ENCODE measurements around the gene MAP7D2. TPM values are rescaled to one million over a fixed set of nuclear protein-coding genes. Genes with fewer than 3 reads are reported as not detected.

Gene MAP7D2
- total RNA-seq, 1 experiment from 2014 or later = 0.03 TPM

DNA sequence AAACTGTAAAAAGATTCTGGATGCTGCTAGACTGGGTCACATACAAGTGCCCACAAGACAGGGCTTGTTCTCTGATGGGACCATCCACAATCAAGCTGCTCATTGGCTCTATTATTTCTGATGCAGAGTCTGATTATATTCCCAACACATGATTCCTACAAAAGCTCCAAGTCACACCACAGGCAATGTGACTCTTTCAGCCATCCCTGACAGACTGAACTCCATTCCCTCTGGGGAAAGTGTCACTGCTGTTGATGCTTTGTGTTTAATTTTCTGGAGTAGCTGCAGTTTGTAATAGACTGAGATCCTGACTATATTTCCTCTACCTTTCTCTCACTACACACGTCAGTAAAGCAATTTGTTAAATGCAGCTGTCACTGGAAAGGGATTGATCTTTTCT is 70.5 kb downstream of the MAP7D2 start:
- no peak for DNase-seq (ENCODE audit: low spot score)

DNA sequence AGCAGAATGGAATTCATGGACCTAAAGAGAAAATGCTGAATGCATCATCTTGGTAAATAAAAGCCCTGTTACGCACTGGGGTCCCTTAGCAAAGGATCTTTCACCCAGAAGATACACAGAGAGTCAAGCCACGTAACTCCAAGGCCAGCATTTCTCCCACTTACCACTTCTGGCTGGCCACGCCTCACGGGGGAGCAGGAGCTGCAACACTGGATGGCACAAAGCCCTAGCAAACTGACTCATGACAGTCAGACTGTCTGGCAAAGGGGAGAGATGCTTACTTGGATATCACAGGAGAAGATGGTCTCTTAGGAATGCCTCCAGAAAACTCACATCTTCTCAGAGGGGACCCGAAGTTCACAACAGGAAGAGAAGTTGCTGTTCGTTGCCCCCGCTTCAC is 74.5 kb downstream of the MAP7D2 start:
- no peak for DNase-seq (ENCODE audit: low spot score)

DNA sequence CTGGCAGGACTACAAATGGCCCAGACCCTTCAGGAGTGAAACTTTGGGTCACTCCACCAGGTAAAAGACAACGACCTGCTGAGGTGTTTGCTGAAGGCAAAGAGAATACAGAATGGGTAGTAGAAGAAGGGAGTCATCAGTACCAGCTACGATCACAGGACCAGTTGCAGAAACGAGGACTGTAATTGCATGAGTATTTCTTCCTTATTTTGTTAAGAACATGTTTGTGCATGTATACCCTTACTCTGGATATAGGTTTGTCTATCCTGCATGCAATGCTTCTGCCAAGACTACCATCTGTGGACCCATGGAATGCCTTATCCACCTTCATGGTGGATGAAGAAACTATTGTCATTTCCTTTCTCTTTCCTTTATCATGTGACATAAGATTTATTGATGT is 77.7 kb downstream of the MAP7D2 start:
- no peak for DNase-seq (ENCODE audit: low spot score)

DNA sequence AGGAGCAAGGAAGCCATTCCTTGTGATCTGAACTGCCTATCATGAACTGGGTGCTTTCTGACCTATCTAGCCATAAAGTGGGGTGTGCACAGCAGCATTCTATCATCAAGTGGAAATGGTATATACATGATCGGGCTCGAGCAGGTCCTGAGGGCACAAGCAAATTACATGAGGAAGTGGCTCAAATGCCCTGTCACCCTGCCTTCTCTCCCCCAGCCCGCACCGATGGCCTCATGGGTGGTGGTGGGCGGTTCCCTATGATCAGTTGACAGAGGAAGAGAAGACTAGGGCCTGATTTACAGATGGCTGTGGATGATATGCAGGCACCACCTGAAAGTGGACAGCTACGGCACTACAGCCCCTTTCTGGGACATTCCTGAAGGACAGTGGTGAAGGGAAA is 79.5 kb downstream of the MAP7D2 start:
- no peak for DNase-seq (ENCODE audit: low spot score)

DNA sequence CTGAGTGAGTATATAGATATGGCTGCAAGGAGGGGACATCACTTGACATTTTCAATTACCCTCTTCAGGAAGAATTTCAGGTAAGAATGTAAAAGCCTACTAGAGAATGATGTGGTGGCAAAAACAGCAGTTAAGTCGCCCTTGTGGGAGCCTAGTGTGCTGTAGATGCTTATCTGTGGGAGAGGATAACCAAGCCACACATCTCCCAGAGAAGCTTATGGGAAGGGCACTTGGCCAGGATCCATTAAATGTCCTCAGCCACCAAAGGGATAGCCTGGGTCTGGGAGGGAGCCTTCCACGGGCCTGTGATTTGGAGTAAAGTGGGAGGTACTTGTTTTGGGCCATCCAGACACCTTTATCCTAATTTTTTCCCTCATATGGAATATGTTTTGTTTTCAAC is 84.5 kb downstream of the MAP7D2 start:
- peak; percentile 39 for DNase-seq (ENCODE audit: low spot score)

DNA sequence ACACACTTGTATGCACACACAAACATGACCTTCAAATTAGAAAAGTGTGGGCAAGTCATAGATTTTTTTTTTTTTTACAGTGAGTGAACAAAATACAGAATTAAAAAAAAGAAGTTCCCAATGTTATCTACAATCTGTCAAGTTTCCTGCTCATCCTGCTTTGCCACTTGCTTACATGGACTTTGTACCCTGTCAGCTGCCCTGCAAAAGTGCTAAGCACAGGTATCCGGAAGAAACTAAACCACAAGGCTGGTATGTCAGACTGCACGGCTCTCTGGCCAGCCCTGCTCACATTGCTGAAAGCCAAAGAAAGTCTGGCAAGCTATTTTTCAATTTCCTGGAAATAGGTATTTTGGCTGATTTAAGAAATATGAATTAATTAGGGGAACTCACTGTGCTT is 87.0 kb downstream of the MAP7D2 start:
- DNase-seq (ENCODE audit: low spot score) = peak; percentile 93

DNA sequence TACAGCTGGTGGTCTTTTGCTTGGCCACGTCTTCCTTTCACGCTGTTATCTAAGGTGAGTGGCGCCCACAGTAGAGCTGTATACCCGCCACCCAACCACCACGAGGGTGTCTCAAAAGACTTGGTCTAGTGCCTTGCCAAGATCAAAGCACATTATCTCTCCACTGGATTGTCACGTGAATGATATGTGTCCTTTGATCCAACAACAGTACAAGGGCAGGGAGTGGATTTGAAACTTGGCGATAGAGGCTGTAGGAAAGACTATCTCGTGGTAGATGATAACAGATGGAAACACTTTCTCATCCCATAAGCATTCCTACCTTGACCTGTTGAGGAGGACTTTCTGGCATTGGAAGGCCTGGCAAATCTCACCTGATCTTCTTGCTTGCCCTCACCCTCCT is 88.1 kb downstream of the MAP7D2 start:
- no peak for DNase-seq (ENCODE audit: low spot score)

DNA sequence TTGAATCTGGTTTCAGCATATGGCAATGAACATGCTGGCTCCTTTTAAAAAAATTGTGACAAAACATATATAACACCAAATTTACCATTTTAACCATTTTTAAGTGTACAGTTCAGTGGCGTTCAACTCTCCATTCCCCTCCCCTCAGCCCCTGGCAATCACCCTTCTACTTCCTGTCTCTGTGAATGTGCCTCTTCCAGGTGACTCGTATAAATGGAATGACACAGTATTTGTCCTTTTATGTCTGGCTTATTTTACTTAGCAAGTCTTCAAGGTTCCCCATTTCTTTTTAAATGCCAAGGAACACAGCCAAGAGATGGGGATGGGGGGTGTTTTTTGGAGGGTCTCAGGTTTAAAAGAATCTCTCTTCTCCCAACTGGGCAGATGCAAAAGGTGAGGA is 90.4 kb downstream of the MAP7D2 start:
- peak; percentile 17 for DNase-seq (ENCODE audit: low spot score)

DNA sequence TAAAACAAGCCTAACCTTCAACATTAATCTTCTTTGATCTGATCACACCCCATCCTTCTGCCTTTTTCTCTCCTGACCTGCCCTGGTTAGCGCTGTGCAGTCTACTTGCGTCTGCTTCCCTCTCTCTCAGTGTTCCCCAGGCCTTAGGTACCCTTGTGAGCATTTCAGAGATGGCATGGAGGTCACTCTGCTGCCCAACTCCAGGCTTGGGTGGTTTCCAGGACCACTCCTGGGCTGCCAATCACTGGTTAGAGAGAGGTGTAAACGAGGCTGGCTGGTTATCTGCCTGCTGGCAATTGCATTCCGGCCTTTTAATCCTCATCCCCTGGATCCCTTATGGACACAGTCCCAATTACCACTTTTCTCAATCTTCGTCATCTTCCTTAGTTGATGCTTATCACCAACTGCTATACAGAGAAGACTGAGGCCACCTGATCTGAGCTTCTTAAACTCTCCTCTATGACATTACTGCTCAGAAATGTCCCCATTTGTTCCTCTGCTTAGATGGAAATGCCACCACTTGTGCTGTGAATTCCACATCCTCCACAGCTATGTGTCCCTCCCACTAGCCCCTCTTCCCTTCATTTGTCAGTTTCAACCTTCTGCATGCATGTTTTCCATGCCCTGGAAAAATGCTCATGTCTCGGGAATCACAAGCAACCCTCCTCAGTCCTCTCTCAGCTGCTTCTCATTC is 96.9 kb downstream of the MAP7D2 start:
- DNase-seq (ENCODE audit: low spot score) = no peak

DNA sequence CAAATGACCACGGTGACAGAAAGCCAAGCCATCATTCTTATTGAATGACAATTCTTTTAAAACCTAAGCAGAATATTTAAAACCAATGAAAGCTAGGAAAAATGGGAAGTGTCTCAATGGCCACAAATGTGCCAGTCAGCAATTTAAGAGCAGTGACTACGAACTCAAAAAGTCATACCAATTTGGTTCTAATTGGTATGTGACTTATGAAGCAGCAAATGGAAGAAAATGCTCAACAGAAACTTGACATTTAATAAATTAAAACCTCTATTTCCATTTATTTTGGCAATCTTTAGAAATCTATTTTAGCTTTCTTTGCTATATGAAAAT is 100.1 kb downstream of the MAP7D2 start:
- no peak for DNase-seq (ENCODE audit: low spot score)

DNA sequence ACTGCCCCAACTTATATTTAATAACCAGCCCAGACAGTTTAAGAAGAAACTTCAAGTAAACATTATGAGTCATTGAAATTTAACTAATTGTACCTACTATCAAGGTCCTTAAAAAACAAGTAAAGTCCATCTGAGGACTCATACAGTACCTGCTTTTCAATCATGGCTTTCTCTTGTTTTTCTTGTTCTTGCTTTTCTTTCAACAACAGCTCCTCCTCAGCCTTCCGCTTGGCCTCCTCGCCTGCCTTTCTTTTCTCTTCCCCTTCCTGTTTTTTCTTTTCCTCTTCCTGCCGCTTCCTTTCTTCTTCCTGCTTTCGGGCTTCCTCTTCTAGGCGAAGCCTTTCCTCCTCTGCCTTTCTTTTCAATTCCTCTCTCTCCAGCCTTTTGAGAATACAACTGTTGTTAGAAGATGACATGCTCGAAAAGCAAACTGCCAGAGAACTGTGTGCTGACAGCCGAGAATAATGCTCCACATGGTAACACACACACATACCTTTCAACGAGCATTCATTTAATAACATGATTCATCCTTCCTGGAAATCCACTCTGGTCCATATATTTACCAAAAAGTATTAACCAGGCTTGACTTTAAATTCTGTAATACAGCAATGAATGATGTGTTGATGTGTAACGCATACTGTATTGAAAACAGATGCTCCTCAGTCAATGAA is 100.6 kb downstream of the MAP7D2 start:
- no peak for DNase-seq (ENCODE audit: low spot score)

DNA sequence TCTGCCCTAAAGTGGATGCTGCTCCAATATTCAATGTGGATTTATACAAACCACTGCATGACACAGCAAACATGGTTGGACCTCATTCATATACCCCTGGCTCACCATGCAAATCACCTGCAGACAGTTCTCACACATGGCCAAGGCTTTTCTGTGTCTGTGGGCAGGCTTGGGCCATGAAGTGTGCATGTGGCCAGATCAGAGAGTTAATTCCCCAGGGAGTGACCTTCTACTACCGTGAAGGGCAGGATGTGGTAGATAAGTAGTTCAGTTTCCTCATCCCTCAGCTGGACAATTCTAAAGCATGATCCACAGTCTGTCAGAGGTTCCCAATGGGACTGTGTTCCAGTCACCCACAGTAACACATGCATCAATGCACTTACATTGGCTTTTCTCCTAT is 101.3 kb downstream of the MAP7D2 start:
- no peak for DNase-seq (ENCODE audit: low spot score)

DNA sequence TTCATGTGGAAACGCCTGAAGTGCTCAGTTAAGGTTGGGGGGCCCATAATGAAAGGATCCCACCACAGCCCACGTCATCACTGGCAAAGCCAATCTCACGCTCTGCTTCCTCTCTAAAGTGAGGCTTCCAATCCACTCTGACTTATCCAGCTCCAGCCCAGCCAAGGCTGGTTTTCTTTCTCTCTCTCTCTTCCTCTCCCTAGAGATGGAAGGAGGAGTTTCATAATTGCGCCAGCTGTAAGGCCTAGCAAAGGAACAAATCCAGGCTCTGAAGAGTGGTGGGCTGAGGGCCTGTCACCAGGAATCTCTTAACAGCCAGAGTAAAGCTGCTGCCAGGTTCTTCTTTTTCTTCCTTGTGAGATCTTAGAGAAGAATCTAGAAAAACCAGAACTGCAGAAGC is 105.1 kb downstream of the MAP7D2 start:
- DNase-seq (ENCODE audit: low spot score) = no peak

DNA sequence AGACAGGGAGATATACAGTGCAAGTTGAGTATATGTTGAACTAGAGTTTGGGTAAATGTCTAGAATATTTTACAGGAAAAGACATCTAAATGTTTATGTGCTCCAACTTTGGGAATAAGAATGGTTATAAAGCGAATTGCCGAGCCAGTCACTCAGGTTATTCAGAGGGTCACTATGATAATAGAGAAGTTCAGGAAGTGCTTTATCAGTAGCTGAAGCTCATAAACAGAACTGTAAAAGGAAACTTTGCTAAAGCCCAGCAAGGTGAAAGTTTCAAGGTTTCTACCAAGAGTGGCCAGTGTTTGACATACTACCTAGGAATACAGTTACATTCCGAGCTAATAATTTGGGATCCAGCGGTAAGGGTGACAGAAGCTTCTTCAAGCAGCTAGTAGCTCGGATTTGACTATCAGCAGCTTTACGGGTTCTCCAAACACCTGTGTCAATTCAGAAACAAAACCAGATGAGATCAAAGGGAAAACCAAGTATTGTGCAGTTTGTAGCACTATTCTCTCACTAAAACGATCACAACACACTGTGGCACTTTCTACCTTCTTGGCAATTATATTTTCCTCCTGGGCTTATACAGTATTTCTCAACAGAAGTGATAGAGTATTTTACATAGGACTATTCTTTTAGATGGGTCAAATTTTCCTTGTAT is 108.6 kb downstream of the MAP7D2 start:
- no peak for DNase-seq (ENCODE audit: low spot score)

DNA sequence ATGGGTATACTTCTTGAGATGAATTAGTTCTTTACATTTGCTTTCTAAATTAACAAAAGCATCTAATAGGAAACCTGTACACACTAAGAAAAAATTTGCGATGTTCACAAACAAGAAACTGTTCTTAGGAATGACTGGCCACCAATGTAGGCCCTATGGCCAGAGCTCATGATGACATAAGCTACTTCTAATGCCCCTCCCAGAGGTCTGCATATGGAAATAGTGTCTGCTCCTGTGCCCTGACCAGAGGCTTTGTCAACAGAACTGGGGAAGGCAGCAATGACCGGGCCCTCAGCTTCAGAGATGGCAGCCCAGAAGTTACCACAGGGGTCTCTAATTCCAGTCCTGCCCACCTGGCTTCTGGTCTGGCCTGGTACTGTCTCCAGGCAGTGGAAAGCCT is 110.8 kb downstream of the MAP7D2 start:
- DNase-seq (ENCODE audit: low spot score) = no peak

DNA sequence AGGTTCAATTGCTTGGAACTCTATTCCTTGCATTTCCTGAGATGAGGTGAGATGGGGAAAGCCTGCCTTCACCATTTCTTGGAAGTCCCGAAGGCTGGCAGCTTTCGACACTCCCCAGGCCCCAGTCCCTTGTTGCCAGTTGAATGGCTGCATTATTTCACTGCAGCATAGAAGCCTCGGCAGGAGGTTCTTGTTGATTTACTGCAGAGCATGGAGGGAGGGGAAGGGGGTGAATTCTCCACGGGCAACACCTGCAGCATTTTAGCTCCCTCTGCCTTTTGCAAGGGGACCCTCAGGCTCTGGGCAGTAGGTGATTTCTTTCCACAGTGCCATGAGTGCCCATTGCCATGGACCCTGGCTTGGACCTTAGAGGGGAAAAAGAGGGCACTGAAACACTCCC is 115.1 kb downstream of the MAP7D2 start:
- no peak for DNase-seq (ENCODE audit: low spot score)

DNA sequence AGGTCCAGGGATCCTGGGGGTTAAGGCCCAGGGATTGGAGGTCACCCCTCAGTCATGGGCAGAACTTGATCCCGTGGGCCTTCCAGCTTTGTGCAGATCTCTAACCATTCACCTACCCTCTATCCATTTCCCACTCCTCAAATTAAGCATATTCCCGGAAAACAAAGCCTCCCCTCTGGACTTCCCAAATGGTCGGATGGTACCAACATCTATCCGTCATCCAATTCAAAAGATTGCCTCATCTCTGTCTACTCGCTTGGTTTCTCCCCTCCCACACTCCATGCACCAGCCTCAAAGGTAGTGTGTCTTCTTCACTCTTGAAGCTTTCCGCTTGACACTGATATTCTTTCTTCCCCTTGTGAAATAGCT is 125.4 kb downstream of the MAP7D2 start:
- DNase-seq (ENCODE audit: low spot score) = no peak

DNA sequence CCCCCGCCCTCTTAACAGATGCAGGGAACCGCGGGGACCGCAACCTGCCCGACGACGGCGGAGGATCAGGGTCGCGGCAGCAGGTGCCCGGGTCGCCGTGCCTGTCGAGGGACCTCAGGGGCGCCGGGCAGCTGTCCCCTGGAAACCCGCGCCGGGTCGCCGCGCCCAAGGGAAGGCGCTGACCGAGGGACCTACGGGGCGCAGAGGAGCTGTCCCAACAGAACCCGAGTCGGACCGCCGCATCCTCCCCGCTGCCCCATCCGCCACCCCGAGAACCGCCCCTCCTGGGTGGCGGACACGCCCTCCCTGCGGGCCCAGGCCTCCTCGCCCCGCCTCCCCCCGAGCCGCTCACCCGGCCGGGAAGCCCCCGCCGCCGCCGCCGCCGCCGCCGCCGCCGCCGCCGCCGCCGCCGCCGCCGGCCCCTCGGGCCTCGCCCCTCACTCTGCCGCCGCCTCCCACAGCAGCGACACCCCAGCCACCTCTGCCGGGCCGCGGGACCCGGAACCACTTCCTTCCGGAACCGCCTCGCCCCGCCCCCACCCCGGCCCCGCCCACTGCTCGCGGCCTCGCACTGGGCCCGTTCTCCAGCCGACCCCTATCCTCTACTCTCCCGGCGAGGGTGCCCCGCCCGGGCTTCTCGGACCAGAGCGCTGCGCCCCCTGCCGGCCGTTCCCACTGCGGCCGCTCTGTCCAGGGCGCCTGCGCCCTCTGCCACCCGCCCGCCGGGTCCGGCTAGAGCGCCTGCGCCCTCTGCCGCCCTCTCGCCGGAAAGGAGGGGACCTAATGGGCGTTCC is 126.0 kb downstream of the MAP7D2 start, which contains the start of gene BCLAF3:
Gene BCLAF3, minus strand, starts transcription at position 506 of the 794 bp plus-strand sequence. CDS start 20,797 bp downstream, outside the sequence.
- DNase-seq (ENCODE audit: low spot score) = peak; percentile 96

DNA sequence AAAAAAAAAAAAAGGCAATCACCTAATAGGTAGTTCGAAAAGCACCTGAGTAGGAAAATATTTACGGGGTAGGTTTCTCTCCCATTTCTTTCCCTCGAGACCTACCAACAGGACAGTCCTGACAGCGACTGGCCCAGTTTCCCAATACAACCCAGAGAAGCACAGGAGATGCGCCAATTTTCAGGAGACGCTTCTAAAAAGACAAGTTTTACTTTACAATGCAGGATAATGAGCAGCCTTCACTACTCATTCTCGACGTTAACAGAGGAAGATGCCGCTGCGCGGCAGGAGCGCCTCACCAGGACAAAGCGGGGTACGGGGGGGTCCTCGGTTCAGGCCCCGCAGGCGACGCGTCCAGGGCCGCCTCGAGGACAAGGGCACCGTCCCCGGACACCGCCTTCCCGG is 126.6 kb downstream of the MAP7D2 start:
- DNase-seq (ENCODE audit: low spot score) = peak; percentile 45

DNA sequence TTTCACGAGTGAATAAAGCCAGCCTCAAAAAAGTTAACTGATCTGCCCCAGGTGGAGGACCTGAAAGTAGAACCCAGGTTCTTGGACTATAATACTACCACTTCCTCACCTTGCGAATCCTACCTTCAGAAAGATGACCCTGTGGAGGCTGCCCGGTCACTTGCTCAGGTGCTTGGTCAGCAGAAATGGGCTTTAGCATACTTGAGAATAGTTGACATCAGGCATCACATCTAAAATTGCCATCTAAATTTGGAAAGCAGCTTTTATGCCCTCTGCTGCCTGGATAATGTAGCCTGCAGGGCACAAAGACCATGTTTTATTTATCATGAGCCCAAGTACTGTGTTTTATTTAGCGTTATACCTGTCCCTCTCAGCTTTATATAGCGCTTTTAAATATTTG is 128.9 kb downstream of the MAP7D2 start:
- DNase-seq (ENCODE audit: low spot score) = no peak

DNA sequence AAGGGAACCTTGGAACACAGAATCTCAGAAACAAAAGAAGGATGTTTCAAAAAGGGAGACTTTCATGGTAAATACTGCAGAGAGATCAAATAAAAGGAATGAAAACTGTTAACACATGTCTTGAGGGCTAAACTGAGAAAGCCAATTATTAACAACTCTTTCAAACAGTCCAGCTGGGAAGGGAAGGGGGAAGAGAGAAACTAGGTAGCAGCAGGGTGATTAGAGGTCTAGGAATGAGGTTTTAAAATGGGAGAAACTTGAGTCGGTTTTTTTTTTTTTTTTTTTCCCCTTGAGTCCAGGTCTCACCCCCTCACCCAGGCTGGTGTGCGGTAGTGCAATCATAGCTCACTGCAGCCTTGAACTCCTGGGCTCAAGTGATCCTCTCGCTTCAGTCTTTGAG is 130.2 kb downstream of the MAP7D2 start:
- no peak for DNase-seq (ENCODE audit: low spot score)

DNA sequence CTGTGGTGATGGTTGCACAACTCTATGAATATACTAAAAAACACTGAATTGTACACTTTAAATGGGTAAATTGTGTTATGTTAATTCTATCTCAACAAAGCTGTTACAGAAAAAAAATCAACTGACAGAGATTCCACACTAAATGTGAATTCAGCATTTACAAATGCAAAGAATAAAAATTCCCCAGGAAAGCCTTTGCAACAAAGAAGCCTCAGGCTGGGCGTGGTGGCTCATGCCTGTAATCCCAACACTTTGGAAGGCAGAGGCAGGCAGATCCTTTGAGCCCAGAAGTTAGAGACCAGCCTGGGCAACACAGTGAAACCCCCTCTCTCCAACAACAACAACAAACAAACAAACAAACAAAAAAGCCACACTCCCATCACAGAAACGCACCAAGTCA is 134.8 kb downstream of the MAP7D2 start:
- no peak for DNase-seq (ENCODE audit: low spot score)

Data from HT-29 (cell line).